NCI-H2227 (cell line): ENCODE measurements around the gene DPM2.

Experiments
- DNase-seq: peaks from one replicate; lab custom pipeline; 2025; ENCODE audit not compliant: unreplicated experiment; lab: John Stamatoyannopoulos, UW

Gene DPM2

DNA sequence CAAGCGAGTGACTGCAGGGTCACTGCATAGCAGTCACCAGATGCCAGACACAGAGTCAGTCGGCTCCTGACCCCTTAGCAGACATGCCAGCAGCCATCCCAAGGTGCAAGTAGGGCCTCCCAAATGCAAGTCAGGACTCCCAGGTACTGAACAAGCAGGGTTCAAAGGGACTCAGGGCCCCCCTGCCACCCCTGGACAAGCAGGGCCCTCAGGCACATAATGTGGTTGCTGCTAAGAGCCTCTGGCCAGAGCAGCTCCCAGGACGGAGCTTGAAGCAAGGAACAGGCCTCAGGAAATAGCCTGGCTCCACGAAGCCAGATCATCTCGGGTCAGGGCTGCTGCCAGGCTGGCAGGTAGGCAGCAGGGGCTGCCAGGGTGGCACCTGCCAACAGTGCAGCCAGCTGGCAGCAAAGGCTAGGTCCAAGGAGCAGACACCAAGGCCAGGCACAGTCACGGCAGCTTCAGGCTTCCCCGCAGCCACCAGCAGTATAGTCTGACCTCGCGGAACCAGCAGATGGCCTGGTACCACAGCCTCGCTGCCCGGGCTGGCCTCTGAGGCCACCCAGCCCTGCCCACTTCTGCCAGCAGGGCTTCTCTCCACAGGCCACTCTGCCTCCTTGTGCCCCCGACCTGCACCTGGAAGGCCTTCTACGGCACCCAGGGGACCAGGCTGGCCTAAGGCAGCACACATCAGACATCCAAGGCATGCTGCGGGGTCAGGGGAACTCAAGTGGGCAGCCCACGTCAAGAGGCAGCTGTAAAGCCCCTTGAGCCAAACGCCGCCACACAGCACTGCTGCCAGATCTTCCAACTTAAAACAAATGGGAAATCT lies 35.7 kb upstream of the DPM2 start:
- no peak for DNase-seq

DNA sequence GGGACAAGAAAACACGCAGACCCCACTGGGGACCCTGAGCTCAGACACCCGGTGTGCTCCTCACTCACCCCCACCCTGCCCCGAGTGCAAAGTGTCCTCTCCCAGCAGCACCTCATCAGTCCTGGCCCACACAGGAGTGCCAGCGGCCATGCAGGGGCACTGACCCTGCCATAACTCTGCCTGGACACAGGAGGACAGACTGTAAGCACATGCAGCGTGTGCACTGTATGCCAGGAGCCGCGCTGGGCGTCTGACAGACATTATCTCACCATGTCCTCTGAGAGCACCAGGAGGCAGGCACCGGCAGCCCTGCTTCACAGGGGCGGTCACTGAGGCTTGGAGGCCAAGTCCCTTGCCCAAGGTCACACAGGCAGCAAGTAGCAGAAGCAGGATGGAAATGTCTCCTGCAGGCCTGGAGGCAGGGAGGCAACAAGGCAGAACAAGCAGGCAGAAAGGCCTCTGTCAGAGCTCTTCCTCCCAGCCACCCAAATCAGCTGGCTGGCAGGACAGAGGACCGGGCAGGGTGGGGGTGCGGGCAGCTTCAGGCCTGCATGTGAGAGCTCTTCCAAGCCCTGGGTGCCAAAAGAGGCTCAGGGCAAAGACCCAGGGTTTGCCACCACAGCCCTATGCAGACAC lies 34.7 kb upstream of the DPM2 start:
- DNase-seq, result no peak

DNA sequence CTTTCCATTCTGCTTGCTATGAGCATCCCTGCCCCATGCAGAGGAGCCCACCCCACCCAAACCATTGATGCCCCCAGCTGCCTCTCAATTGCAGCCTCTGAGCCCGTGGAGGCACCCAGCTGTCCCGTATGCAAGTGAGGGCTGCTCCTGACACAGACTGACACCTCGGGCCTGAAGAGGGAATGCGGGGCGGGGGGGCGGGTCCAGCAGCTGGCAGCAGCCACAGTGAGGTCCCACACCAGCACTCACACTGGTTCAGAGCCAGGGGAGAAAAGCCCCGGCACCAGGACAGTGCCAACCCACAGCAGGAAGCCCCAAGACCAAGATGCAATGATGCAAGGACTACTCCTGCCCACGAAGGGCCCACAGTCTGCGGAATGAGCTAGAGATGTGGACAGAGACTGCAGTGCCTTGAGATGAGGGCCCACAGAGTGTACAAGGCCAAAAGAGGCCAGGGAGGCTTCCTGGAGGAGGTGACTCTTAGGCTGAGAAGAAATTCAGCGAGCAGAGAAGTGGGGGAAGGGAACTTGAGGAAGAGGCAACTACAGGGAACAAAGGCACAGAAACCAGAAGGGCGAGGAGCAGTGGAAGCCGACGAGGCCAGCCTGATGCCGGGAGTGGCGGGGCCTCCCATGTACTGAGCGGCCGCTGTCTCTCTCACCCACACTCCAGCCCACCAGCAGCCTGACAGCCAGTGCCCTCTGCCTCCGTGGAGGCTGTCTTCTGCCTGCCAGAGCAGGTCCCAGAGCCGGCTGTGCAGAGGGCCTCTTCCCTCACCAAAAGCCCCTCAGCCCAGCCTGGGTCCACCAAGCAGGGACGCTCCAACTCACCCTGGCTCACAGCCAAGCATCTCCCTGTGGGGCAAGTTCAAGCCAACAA lies 33.9 kb upstream of the DPM2 start:
- DNase-seq, result no peak

DNA sequence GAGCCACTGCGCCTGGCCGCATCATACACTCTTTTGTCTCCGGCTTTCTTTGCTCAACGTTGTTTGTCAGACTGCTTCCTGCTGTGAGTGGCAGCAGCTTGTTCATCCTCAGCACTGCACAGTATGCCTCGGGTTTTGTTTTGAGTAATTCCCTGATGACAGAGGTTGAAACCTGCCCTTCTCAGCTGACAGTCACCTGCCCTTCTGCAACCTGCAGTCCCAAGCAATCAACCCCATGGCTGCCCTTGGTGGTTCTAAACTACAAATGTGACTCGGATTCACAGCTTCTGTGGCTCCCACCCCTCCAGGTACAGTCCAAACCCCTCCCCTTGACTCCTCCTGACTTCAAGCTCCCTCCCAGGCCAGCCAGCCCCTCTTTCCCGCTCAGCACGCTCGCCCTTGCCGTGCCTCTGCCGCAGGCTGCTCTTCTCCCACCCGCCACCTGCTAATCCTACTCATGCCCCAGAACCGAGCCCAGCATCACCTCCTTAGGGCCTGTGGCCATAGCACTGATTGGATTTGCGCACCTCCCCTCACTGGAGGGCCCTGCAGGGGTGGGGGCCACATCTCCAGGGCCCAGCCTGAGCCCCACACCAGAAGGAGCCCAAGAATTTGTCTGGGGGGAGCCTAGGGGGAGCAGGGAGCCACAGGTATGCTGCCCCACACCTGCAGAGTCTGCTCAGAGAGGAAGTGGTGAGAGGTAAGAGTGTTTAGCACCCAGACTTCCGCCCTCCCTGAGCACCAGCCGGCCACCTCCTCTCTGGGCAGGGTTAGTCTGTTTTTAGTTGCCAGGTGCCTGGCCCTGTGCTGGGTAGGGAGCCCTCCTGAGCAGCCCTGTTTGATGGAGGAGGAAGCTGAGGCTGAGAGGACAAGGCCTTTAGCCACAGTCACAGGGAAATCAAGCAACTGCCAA lies 33.0 kb upstream of the DPM2 start:
- DNase-seq, result peak; percentile 34

DNA sequence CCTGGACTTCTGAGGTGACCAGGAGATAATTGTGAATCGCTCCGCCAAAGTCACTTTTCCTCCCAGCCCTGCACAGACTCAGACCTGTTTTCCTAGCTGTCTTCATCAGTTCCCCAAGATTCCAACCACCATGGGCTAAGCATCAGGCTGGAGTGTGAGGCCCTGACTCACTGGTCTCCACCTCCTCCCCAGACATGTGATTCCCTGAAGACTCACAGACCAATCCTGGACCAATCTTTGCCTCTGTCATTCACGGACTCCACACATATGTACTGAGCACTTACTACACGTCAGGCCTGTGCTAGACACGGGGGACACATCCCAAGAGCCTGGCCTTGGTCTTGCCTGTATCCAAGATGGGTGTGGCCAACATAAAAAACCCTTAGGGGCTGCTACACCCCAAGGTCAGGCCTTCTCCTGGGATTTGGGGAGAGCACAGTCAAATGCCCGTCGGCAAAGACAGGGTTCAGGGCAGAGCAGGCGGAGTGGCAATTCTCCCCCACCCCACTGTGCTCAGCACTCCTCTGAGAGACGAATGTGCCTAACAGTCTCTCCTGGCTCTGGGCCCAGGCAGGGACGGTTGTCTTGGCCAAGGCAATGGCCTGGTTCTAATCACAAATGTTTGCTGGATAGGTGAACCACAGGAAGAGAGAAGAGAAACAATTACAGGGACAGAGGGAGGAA lies 31.2 kb upstream of the DPM2 start:
- no peak for DNase-seq

DNA sequence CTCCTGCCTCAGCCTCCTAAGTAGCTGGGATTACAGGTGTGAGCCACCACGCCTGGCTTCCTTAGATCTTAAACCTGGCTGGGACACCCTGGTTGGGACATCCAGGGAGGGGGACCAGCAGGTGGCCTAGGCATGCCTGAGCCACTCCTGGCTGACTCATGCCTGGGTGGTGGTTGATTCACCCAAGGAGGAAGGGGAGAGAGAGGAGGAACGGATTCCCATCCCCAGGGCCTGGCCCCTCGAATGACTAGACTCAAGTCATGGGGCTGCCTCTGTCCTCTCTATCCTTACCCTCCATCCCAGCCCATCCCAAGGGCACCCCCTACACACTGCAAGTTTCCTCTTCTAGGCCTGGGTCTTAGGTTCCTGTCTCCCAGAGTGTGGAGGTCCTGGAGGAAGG lies 30.4 kb upstream of the DPM2 start:
- no peak for DNase-seq

DNA sequence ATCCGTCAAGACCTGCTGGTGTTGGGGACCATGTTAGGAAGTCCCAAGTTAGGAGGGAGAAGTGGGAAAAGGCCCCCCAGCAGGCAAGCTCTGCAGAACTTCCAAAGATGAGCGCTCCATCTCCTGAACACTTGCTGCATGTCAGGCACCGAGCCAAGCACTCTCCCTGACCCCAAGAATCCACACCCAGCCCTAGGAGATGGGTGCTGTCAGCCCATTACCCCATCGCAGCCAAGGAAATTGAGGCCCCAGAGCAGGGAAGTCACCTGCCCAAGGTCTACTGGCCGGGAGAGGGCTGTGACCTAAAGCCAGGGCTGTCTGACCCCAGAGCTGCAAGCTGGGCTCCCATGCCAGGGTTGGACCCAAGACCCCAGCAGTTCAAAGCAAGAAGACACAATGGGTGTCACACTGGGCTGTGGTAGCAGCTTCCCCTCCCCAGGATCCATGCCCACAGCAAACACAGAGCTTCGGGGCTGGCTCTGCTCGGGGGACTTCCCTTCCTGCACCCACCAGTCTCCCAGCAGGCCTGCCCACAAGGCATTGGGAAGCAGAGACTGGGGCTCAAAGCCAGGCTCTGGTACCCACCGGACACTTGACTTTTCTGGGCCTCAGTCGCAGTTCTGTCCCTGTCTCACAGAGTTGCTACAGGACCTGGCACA lies 29.6 kb upstream of the DPM2 start:
- DNase-seq, result no peak

DNA sequence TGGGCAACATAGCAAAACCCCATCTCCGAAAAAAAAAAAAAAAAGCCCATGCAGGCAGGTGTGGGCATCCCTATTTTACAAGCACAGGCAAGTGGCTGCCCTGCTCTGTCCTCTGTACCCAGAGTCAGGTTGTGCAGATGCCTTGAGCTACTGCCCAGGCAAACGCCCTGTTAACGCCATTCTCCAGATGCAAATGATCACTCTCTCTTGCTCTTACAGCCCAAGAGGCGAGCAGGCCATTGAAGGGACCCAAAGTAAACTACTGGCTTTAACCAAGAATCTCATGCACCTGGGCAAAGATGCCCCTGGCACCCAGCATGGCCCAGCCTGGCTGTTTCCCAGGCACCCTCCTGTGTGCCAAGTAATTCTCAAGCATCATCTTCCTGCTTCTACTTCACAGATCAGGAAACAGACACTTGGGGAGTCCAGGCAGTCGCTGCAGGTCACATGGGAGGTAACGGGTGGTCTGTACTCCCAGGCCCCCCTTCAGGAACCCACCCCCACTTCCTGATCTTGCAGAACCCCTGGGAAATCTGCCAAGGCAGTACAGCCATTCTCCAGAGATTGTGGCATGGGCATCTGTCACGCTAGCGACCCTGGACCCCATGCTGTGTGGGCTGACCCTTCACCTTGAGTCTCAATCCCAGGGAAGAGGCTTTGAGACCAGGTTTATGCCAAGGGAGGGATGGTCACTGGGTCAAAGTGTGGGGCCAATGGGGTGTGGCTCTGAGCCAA lies 28.9 kb upstream of the DPM2 start:
- DNase-seq, result no peak

DNA sequence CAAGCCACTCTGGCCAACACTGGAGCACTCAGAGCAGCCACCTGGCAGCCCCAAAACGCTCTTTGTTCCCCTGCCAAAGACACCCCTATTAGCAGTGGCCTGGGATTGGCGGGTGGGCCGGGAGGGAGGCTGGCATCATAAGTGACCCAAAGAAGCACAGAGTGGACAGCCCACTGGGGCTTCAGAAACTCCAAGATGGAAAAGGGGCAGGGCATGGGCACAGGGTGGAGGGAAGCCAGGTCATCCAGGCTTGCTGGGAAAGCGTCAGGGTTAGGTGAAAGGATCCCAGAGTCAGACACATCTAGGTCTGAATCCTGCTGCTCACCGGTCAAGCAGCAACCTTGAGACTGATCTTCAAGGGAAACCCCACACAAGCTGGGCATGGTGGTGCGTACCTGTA lies 28.3 kb upstream of the DPM2 start:
- DNase-seq, result no peak

DNA sequence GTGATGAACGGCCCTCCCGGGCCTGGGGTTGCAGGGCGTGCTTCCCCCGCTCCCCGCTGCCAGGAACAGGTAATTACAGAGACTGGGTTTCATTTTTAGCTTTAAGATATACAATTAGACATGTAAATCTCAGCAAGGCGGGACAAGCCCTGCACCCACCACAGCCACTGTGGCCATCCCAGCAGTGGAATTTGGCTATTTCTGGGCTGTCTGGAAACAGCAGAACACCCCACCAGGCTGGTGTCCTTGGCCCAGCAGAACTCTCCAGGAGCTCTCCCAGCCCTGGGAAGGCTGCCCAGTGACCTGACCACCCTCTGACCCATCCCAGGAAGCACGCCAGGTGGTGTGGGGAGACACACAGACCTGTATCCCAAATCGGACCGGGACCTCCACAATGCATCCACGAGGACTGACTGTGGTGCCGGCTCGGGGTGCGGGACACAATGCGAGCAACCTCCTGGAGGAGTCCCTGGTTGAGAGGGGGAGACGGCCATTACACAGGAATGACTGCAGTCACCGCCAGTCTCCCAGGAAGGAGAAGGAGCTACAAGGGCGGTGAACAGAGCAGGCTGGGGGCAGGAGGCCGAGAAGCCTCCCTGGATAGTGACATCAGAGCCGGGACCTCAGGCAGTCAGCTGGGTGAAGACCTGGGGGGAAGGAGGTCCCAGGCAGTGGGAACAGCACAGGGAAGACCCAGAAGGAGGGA lies 25.9 kb upstream of the DPM2 start:
- DNase-seq, result no peak

DNA sequence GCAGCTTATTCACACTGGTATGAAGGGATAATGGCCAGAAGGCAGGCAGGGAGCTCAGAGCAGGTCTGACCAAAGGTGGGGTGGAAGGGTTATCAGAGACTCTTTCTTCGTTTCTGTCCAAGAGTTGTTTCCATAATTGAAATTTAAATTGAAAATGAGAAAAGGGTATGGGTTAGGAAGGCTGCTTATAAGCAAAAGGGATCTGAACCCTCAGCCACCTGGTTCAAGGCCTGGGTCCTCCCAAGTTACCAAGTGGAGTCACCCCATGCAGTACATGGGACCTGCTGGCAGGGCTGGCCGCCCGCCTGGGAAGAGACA lies 25.3 kb upstream of the DPM2 start:
- DNase-seq, result no peak

DNA sequence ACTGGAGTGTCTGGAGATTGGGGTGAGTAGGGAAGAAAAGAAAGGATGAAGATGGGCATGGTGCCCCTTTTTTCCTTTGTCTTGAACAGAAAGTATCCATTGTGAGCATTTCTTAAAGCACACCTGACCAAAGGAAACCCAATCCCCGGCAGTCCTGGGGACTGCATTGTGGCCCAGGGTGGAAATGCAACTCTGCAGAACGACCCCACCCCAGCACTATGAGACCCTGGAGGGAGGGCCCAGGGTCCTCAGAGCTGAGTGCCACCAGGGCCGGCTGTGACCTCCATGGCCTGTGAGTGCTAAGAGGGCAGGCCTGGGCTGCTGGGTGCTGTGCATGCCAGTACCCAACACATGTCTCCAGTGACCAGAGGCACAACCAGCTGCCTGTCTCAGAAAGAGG lies 24.6 kb upstream of the DPM2 start:
- DNase-seq, result no peak

DNA sequence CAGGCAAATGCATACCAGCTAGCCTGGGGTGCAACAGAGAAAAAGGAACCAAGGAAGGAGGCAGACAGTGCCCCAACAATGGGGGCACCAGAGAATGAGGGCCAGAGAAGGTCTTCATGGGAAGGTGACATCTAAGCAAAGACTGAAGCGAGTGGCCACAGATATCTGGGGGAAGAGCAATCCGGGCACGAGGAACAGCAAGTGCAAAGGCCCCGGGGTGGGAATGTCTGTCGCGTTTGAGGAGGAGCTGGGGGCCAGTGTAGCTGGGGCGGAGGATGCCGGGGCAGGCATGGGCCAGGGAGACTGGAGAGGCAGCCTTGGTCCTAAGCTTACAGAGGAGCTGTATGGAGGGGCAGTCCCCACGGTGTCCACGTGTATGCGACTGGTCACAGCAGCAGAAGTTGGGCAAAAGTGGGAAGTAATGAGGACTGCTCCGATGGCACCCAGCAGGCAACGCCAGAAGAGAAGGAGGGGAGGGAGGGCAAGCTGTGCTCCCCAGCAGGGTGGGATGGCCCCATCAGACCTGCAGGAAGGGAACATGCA lies 24.0 kb upstream of the DPM2 start:
- no peak for DNase-seq

DNA sequence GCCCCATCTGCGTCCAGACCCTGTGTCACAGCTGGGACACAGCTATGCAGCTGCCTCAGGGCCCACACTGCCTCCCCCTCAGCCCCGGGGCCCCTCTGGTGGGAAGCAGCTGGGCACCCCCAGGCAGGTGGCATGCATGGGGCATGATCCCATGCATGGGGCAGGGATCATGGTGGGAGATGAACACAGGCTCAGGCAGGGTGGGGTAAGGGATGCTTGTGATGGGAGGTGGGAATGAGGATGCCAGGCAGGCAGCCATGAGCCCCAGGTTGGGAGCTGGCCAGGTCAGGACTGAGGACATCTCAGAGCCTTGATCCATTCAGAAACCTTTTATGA lies 23.5 kb upstream of the DPM2 start:
- no peak for DNase-seq

DNA sequence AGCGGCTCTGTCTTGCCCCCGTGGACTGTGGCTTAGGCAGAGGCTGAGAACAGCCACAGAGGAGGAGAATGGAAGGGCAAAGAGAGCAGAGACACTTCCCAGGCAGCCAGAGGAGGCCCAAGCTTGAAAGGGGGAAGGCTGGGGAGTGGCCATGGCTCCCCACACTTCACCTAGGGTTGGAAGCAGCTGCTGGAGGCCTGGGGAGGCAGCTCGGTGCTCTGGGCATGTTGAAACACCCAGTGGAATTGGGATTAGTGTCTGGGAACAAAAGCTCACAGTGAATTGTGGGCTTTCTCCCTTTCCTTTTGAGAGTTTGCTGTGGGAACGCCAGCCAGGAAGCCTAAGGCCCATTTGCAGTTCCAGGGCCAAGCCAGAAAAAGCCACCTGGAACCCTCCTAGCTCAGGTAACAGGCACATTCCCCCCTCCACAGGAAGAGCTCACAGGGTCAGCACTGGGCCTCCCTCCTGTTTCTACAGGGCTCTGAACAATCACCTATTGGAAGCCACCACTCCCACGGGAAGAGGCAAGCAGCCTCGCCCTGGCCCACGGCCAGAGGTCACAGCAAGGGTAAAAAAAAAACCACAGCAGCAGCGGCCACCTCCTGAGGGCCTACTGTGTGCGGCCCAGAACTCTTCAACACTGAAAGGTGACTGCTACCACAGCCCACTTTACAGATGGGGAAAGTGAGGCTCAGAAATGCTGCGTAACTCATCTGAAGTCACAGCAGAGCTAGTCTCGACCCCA lies 22.9 kb upstream of the DPM2 start:
- no peak for DNase-seq

DNA sequence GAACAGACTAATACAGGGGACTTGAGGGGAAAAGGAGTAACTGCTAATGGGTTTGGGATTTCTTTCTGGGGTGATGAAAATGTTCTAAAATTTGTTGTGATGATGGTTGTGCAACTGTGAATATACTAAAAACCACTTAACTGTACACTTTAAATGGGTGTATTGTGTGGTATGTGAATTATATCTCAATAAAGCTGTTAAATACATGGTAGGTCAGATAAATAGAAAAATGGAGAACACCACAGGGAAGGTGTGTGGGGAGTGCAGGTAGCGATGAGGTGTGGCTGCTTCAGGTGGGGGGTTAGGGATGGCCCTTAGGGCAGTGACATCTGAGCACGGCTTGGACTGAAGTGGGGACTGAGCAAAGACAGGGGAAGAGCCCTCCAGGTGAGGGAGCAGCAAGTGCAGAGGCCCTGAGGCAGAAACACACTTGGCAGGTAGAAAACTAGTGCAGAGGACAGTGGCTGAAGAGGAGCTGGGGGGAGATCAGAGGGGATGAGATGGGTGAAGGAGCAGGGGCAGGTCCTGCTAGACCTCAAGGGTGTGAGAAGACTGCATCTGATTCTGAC lies 22.3 kb upstream of the DPM2 start:
- no peak for DNase-seq

DNA sequence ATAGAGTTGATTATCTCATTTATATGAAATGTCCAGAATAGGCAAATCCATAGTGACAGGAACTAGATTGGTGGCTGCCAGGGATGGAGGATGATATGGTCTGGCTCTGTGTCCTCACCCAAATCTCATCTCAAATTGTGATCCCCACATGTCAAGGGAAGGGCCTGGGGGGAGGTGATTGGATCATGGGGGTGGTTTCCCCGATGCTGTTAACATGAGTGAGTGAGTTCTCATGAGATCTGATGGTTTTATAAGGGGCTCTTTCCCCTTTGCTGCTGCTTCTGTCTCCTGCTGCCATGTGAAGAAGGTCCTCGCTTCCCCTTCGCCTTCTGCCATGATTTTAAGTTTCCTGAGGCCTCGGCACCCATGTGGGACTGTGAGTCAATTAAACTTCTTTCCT lies 21.7 kb upstream of the DPM2 start:
- DNase-seq, result no peak
